VCaP (cell line): ENCODE results near the gene PIGP.
"Not testable (repeated sequence)": the region's sequence is repeated elsewhere in the genome, so short reads cannot be mapped to it uniquely, and the experiment has no call there.

Experiments used
- H3K27ac ChIP-seq: fragments of 450-650 bp; 2 replicates; pipeline ENCODE4 v1.5.1; 2017
- CTCF ChIP-seq: fragments of 450-650 bp; conservative IDR thresholded peaks from 2 replicates; pipeline ENCODE4 v1.5.1; 2017; ENCODE audit warnings: mild to moderate bottlenecking, moderate library complexity

PIGP gene

GRCh38 chr21:37072988-37073416 is at the start of gene PIGP, which contains the start of gene TTC3:
TSS of gene PIGP (minus strand) at chr21:37073071. CDS start at chr21:37072515, 556 bp downstream.
TSS of gene TTC3 (plus strand) at chr21:37073254. CDS start at chr21:37087258, 14,004 bp downstream.
- TF ChIP-seq CTCF, result no peak
- H3K27ac ChIP-seq, result peak within 1 kb of the TSS; percentile 100

- no peak for TF ChIP-seq CTCF
- H3K27ac ChIP-seq, result no peak overlapping the region
Observed at GRCh38 chr21:37119421-37120218, 46.7 kb upstream of the PIGP start.

GRCh38 chr21:37118187-37118826 is 45.4 kb upstream of the PIGP start:
- no peak for TF ChIP-seq CTCF

GRCh38 chr21:37117204-37117603 is 44.3 kb upstream of the PIGP start:
- TF ChIP-seq CTCF, result no peak
- H3K27ac ChIP-seq, result no peak overlapping the region

More at GRCh38 chr21:37118187-37118826, 45.4 kb upstream of the PIGP start:
- no peak overlapping the region for H3K27ac ChIP-seq

- not testable (repeated sequence) for H3K27ac ChIP-seq
Observed at GRCh38 chr21:37116459-37116858, 43.6 kb upstream of the PIGP start.

GRCh38 chr21:37114301-37114700 is 41.4 kb upstream of the PIGP start:
- H3K27ac ChIP-seq, result not testable (repeated sequence)

- H3K27ac ChIP-seq, result not testable (repeated sequence)
Observed at GRCh38 chr21:37111029-37111428, 38.2 kb upstream of the PIGP start.

GRCh38 chr21:37106998-37107397 is 34.1 kb upstream of the PIGP start:
- no peak overlapping the region for H3K27ac ChIP-seq

GRCh38 chr21:37102746-37103145 is 29.9 kb upstream of the PIGP start:
- not testable (repeated sequence) for H3K27ac ChIP-seq

More at GRCh38 chr21:37106998-37107397, 34.1 kb upstream of the PIGP start:
- TF ChIP-seq CTCF, result no peak
